GM21786 (cell line): Measurements from ENCODE around the gene CACNA2D3.
"Not testable (repeated sequence)": the region's sequence is repeated elsewhere in the genome, so short reads cannot be mapped to it uniquely, and the experiment has no call there.

Experiments
- ATAC-seq: cut with Tn5 transposase; IDR thresholded peaks from one replicate; pipeline ENCODE4 v1.9.1; 2021; ENCODE audit not compliant: unreplicated experiment

The CACNA2D3 gene

DNA sequence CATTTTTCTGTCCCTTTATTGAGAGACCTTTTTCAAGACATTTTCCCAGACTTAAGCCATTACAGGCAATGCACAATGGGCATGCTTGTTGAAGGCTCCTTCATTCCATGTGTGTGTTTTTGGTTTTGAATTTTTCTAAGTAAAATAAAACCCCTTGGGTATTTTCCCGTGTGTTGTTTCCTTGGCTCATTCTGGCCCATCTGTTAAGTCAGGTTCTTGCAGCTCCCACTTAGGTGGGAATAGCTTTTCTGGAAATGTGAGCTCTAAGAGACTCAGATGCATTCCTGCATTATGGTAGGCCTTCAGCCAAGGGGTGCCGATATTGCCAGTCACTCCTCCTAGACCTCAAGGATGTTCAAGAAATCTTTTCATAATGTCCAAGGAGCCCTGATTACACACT is 314.9 kb downstream of the CACNA2D3 start:
- no peak for ATAC-seq

DNA sequence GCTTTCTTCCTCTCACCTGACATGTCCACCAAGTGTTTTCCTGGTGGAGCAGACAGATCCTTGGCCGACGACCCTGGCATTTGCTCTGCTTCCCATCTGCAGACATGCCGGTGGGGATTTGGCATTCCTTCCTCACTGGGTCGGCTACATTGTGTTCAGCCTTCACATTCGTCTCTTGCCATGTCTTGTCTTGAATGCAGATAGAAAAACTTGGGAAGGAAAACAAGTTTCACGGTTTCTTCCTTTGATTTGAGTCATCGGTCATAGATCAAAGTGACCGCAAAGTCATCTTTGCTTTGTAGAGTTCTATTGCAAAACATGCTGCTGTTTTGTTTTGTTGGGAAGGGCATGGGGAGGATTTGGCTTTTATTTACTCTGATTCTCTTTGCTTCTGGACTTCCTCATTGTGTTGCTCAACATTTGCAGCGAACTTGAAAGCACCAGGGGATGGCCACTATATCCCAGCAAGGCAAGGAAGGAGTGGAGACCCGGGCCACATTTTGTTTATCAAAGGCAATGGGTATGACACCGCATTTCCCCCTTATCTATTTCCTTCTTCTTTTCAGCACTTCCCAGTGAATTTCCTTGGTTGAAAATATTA is 321.3 kb downstream of the CACNA2D3 start:
- ATAC-seq, result no peak

DNA sequence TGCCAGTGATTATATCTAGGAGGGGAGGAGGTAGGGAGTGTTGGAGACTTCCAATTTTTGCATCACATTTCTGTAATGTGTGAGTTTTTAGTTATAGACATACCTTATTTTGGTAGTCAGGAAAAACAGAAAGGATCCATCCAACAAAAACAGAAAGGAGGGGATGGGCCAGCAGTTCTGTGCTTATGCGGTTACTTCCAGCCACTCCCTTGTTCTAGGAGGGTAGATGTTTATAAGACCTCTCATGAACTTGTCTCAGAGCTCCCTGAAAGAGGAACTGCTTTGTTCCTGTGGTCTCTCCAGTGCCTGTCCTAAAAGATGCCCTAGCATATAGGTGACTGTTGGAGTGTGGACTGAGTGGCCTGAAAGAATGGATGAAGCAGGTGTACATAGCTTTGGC is 323.3 kb downstream of the CACNA2D3 start:
- no peak for ATAC-seq

DNA sequence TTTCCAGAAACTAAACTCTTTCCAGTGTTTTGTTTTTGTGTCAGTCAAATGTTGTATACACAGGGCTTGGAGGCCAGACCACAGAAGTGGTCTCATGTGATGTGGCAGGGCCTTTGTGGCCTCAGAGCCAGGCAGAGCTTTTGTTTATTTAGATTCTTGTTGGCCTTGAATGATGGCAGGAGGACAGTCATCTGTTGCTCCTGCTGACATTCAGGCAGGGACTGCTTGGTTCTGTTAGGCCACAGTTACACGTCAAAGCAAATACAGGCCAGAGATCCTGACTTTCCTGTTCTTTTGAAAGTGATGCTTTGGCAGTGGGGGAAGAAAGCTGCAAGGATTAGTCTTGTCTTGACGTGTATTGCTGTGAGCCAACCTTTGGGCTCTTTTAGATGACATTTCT is 325.1 kb downstream of the CACNA2D3 start:
- ATAC-seq, result no peak

DNA sequence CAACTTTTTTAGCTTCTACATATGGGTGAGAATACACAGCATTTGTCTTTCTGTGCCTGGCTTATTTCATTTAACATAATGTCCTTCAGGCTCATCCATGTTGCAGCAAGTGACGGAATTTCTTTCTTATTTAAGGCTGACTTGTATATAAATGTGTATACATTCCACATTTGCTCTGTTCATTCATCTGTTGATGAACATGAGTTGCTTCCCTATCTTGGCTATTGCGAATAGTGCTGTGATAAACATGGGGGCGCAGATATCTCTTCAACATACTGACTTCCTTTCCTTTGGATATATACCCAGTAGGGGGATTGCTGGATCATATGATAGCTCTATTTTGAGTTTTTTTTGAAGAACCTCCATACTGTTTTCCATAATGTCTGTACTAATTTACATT is 332.5 kb downstream of the CACNA2D3 start:
- ATAC-seq, result no peak

DNA sequence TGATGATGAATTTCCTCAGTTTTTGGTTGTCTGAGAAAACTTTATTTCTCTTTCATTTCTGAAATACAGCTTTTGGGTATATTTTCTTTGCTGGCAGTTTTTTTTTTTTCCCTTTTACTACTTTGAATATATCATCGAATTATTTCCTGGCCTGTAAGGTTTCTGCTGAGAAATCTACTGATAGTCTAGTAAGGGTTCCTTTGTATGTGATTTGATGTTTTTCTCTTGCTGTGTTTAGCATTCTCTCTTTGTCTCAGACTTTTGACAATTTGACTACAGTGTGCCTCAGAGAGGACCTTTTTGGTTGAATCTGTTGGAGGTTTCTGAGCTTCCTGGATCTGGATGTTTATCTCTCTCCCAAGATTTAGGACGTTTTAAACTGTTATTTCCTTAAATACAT is 336.0 kb downstream of the CACNA2D3 start:
- no peak for ATAC-seq

DNA sequence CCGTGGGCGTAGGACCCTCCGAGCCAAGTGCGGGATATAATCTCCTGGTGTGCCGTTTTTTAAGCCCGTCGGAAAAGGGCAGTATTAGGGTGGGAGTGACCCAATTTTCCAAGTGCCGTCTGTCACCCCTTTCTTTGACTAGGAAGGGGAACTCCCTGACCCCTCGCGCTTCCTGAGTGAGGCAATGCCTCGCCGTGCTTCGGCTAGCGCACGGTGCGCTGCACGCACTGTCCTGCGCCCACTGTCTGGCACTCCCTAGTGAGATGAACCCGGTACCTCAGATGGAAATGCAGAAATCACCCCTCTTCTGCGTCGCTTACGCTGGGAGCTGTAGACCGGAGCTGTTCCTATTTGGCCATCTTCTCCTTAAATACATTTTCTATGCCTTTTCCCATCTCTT is 342.2 kb downstream of the CACNA2D3 start:
- not testable (repeated sequence) for ATAC-seq

DNA sequence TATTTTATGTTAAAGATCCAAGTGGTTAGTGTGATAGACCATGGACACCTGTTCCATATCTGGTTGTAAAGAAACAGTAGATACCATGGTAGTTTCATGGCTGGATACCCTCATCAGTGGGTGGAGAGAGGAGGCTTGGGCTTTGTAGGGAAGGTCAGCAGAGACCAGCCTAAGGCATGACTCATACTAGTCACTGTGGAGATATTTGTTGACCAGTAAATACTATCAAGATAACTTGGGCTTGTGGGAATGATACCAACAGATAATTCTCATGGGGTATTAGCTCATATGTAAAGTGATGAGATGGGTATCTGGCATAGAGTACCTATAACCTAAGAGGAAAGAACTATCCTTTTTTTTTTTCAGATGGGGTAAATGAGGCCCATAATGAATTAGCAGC is 354.5 kb downstream of the CACNA2D3 start:
- ATAC-seq, result no peak

DNA sequence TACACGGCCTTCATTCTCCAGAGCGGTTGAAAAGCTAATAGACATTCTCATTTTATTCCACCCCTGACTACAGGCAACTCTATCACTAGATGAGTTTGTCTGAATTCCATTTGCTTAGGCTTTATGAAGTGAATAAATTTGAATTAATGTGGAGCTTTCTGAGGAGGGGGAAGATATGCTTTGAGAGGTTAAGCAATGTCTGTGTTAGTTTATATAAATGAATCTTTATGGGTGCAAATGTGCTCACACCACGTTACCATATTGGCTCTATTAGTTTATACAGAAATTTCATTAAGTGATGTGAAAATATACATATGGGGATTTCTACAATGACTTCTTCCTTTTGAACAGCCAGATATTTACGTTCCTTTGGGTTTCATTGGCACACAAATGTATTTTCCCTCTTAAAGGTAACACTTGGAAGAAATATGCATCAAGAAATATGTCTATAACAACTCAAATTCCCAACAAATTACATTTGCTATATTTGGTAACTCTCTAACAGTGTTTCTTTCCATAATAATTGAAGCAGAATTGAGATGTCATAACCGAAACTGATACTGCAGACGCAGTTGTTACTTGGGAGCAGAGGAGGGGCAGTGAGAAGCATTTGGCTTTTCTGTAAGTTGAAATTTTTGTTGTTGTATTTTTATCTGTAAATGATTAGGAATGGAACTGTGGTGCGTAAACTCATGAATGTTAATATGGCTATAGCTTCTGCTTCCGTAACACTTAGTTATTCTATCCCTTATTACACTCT is 359.4 kb downstream of the CACNA2D3 start:
- no peak for ATAC-seq

DNA sequence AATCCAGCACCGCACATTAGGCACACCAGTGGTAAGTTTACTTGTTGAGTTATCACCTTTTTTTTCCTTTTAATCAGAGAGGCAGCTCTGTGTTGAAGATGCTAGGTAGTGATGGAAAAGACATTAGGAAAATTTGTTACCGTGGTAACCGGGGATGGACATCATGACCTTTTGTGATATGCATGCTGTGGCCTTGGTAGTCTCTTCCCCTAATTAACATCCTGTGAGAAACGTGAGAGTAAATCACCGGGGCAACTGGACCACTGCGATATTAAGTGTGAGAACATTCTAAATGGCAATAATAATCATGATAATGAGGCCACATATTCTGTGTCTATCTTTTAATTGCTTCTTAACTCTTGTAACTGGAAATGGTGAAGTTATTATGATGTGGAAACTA is 362.0 kb downstream of the CACNA2D3 start:
- ATAC-seq, result no peak

DNA sequence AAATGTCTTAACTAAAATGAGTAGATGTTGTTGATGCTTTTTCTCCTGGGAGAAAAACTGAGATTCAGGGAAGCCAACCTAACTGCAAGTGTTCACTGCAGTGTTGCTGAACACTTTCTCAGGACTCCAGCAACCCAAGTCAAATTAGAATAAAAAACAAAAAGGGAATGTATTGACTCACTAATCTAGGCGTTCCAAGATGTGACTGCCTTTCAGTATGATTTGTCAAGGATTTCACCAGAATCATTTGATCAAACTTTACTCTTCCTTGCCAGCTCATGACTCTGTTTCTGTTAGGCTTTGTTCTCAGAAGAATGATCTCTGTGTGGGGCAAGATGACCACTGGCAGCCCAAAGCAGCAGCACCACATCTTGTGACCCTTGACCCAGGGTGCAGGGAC is 364.0 kb downstream of the CACNA2D3 start:
- ATAC-seq, result no peak

DNA sequence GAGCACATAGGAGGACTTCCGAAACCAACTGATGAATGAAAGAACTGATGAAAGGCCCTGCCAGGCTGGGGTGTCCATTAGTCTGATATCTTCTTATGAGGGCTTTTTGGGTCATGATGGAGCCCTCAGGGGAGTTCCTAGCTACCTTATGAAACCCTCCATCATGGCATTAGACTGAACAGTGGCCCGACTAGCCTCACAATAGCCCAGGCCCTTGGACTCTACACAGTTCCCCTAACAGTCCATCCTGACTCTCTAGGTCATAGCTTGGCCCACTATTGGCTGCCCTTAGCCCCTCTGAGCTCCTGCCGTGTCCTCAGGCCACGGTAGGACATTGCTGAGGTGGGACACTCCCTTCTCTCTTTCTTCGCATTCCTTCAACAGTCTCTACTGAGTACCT is 365.9 kb downstream of the CACNA2D3 start:
- no peak for ATAC-seq

DNA sequence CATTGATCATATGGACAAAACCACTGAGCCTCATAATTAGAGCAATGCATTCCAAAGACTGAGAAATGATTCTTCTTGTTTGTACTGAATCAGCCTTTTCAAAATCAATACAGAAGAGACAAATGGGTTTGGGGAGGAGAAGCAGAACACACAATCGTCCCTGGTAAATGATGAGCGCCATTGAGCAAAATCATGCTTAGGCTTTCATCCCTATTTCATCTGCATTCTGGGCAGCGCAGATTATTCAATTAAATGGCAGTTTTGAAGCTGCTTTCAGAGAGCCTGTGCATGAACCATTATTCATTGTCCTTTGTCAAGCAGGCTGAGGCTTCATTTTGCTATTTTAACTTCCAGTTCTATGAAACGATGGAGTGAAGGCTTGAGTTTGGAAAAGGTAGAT is 371.9 kb downstream of the CACNA2D3 start:
- no peak for ATAC-seq

DNA sequence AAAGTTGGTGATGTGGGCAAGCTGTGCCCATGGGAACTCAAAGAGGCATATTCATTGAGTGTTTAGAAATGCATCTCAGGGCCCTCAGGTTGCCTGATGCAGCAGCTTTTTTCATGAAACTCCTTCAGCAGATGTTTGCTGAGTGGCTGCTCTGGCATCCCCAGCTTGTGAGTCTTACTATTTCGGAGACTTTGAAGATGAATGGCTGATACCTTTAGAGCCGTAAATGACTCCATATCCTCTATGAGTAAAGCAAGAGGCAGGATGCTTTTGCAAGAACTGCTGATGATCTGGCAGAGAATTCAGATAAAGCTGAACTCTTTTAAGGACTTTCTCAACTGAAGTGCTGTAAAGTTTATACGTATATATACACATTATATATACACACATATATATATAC is 384.3 kb downstream of the CACNA2D3 start:
- ATAC-seq, result no peak

DNA sequence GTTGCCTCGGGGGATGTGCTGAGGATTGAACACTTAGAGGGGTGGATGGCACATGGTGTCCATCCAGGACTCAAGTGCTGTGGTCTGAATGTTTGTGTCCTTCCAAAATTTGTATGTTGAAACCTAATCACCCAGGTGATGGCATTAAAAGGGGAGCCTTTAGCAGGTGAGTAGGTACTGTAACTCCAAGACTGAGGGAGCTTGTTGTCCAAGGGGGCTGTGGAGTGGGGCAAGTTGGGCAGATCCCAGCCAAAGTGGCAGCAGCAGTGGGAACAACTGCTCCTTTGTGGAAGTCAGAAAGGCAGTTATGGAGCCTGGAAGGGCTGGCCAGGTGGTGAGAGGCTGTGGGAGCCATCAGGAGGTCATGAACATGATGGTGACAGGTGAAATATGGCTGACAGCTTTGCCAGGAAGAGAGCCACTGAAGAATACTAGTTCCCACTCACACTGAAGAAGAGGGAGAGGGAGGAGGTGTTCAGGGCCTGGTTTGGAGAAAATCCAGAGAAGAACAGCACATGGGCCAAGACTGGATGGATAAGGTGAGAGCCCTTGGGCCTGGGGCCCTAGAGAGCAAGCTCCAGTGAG is 385.6 kb downstream of the CACNA2D3 start:
- ATAC-seq, result no peak

DNA sequence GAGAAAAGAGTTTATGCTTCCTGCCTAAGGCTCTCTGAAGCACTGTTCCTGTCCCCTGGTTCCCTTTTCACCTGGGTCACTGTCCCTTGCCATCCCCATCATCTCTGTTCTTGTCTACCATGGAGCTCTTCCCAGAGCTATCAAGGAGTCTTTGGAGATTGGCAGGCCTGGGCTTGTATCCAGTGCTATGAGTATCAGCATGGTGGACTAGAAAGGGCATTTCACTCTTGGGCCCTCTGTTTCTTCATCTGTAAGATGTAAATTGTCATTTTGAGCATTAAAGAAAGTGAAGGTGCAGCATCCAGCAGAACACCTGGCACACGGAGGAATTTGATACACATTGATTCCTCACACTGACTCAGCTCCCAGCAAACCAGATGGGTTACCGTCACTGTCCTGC is 388.2 kb downstream of the CACNA2D3 start:
- no peak for ATAC-seq

DNA sequence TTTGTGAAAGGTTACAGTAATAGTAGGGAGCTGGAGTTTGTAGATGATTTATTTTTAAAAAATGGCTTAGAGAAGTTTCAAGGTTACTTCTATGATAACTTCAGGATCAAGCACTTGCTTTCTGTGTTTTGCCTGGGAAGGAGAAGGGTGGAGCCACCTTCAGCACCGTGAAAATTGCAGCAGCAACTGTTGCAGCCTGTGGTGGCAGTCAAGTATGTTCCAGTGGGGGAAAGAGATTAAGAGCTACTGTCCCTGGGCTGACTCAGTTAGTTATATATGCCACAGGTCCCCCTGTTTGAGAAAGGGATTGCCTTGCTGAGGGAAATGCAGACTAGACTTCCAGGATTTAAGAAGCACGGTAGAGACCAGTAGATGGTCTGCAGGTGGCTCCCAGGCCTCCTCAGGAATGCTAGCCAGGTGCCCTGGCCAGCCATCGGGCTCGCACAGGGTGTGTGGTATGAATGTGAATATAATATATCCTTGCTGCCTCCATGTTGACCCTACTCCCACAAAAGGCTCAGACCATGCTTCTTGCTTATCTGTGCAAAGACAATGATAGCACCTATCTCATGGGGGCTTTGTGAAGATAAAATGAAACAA is 389.5 kb downstream of the CACNA2D3 start:
- no peak for ATAC-seq

DNA sequence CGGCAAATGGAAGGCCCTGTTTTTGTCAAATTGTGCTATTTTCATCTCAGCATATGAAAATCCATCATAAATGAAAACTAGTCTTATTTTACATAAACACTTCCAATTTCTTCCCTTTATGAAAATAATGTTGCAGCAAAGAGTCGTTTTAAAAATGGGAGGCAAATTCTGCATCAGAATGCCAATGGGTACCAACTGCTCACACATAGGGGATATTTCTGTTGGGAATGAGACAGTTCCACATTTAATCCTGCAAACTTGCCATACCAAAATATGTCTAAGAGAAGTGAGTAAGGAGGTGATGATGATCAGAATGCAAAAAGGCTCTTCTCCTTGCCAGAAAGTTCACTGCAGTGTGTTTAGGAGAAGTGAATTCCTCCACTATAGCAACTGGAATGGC is 391.7 kb downstream of the CACNA2D3 start:
- no peak for ATAC-seq

DNA sequence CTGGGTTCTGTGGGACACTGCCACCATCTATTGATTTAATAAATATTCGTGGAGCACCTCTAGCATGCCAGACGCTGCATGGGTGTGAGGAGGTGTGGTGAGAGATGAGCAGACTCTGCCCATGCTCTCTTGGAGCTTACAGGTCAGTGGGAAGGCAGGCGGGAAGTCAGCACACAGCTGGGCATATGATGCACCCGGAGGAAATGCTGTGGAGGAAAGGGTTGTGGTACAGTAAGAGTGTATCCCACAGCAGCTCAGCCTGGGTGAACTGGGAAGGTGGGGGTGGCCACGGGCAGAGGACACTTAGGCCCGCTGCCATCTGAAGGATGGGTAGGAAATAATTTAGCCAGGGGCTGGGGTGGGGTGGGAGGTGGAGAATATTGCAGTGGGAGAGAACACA is 392.1 kb downstream of the CACNA2D3 start:
- no peak for ATAC-seq

DNA sequence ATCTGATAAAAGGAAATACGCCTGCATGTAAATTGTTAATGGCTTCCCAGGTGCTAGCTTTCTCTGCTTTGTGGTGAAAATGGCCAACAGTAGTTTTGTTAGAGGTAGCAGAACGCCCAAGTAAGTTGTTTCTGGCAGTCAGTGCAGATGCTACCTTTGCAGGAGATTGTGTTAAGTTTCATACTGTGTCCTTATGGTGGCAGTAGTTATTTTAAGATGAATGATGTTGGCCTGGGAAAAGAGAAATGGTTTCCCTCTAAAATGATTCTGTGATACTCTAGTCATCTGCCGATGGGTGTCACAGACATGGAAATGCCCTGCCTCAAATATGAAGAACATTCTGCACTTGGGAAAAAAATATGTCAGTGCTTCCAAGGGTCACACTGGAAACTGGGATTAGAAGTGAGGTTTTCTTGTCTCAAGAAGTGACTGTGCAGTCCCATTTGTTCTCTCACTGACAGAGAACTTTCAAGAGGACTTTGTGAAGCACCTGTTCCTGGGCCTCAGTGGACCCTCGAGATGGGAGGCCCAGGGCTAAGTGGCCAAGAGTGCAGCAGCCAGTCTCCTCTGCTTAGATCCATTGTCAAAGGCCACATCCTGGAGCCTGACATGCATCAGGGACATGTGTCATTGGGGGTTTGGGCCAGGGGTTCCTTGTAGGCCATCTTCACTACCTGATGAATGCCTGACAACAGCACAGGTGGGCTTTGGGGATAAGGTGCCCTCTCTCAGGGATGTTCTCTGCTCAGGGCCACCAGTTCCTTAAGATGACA is 393.3 kb downstream of the CACNA2D3 start:
- no peak for ATAC-seq

DNA sequence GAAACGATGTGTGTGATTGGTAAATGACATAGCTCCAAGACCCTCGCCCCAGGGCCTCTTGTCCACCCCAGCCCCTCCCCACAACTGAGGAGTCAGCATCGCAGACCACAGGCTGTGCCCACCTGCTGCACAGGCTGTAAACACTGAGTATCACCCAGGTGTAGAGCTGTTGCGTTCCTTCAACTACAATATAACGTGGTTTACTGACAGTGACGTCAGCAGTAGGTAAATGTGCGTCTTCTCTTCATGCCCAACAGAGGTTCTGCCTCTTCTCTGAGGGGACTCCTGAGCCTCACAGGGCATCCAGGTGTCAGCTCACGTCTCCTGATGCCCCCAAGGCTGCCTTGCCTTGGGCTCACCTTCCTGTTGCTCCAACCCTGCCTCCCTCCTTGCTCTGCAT is 395.1 kb downstream of the CACNA2D3 start:
- no peak for ATAC-seq
